Endothelial cell (in vitro differentiated cells): Measurements from ENCODE around the gene YKT6. TPM values are rescaled to one million over a fixed set of nuclear protein-coding genes. Genes with fewer than 3 reads are reported as not detected.

Experiments
- DNase-seq: peaks from one replicate; pipeline ENCODE4 v3.0.0; 2021; ENCODE audit warnings: low spot score
- H3K27ac Mint-ChIP-seq: one replicate; pipeline ENCODE4 v1.8.0; 2021; ENCODE audit warnings: mixed read lengths, inconsistent platforms; ENCODE audit not compliant: unreplicated experiment
- H3K27me3 Mint-ChIP-seq: one replicate; pipeline ENCODE4 v1.8.0; 2021; ENCODE audit warnings: mild to moderate bottlenecking, moderate library complexity, mixed read lengths, inconsistent platforms; ENCODE audit not compliant: unreplicated experiment
- H3K36me3 Mint-ChIP-seq: one replicate; pipeline ENCODE4 v1.8.0; 2021; ENCODE audit warnings: mild to moderate bottlenecking, low read depth, mixed read lengths, inconsistent platforms; ENCODE audit not compliant: unreplicated experiment
- H3K4me1 Mint-ChIP-seq: one replicate; pipeline ENCODE4 v1.8.0; 2021; ENCODE audit warnings: mild to moderate bottlenecking, mixed read lengths, inconsistent platforms; ENCODE audit not compliant: unreplicated experiment
- H3K4me3 Mint-ChIP-seq: one replicate; pipeline ENCODE4 v1.8.0; 2021; ENCODE audit warnings: mild to moderate bottlenecking, mixed read lengths, inconsistent platforms; ENCODE audit not compliant: unreplicated experiment
- H3K9me3 Mint-ChIP-seq: one replicate; pipeline ENCODE4 v1.8.0; 2021; ENCODE audit warnings: mixed read lengths, inconsistent platforms; ENCODE audit not compliant: unreplicated experiment
- total RNA-seq: library from RNA; stranded (reverse); fragmentation: NEBNext Ultra II Directional; extraction: Animal tissue kit (Norgen Biotek cat#: 25700); gene quantifications from one replicate; pipeline ENCODE4 v1.2.1, GENCODE V29; 2021; ENCODE audit not compliant: unreplicated experiment
- TF ChIP-seq, protein P1 (sequence below): fragments of 200-600 bp; sonication (generic); IDR thresholded peaks from one replicate; pipeline ENCODE4 v1.5.0; 2021; ENCODE audit warnings: antibody characterized with exemption; ENCODE audit not compliant: unreplicated experiment

YKT6 gene
- total RNA-seq, 1 donor from 2014 or later, result 98.4 TPM

DNA sequence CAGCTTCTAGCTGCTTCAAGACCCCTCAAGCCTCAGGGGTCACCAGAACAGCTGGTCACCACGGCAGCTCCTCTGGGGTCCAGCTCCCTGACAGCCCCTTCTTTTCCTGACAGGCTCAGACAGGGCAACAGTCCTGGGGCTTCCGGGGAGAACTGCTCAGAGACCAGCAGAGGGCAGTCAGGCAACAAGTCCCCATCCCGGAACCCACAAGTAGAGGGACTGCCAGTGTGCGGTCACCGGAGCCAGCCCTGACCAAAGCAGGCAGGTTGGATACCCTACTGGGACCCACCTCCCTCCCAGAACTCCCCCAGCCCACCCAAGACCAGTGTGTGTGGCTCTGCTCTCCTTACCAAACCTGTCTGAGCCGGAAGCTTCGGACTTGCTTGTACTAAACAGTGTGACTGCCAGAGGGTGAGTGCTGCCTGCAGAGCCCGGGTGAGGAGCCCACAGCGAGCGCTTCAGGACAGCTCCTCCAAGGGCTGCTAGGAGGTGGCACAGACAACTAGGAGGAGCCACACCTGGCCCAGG is 40.3 kb downstream of the YKT6 start:
- no peaks in the 10 kb centered on the region for H3K36me3 Mint-ChIP-seq
- DNase-seq, result peak; percentile 71
- H3K9me3 Mint-ChIP-seq, result no peaks in the 10 kb centered on the region
- peaks cover 4% of the 10 kb centered on the region for H3K4me1 Mint-ChIP-seq
- TF ChIP-seq, protein P1, sequence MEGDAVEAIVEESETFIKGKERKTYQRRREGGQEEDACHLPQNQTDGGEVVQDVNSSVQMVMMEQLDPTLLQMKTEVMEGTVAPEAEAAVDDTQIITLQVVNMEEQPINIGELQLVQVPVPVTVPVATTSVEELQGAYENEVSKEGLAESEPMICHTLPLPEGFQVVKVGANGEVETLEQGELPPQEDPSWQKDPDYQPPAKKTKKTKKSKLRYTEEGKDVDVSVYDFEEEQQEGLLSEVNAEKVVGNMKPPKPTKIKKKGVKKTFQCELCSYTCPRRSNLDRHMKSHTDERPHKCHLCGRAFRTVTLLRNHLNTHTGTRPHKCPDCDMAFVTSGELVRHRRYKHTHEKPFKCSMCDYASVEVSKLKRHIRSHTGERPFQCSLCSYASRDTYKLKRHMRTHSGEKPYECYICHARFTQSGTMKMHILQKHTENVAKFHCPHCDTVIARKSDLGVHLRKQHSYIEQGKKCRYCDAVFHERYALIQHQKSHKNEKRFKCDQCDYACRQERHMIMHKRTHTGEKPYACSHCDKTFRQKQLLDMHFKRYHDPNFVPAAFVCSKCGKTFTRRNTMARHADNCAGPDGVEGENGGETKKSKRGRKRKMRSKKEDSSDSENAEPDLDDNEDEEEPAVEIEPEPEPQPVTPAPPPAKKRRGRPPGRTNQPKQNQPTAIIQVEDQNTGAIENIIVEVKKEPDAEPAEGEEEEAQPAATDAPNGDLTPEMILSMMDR, result peak; percentile 46
- peaks cover 9% of the 10 kb centered on the region for H3K27me3 Mint-ChIP-seq
- no peak overlapping the region for H3K4me3 Mint-ChIP-seq
- no peak overlapping the region for H3K27ac Mint-ChIP-seq

DNA sequence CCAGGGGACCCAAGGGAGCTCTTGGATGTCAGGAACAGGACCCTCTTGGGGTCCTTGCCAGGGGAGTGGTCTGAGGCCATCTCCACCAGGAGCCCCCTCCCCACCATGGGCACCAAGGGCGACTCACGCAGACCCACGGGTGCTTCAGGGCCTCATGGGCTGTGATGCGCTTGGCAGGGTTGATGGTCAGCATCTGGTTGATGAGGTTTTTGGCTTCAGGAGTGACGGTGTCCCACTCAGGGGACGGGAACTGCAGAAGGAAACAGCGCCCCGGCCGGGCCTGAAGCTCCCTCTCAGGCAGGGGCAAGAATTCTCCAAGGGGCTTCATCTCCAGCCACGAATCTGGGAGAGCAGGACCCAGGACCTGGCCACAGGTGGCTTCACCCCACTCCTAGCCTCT is 41.3 kb downstream of the YKT6 start:
- Mint-ChIP-seq H3K4me1 (peaks cover 4% of the 10 kb centered on the region), H3K27me3 (peaks cover 12% of the 10 kb centered on the region), H3K4me3 (no peak overlapping the region), H3K9me3 (no peaks in the 10 kb centered on the region), H3K36me3 (no peaks in the 10 kb centered on the region), H3K27ac (no peak overlapping the region)
- TF ChIP-seq, protein P1, result no peak
- no peak for DNase-seq

GRCh38 chr7:44244282-44244681 is 43.5 kb downstream of the YKT6 start:
- peaks cover 15% of the 10 kb centered on the region for H3K27me3 Mint-ChIP-seq
- TF ChIP-seq, protein P1, result peak; percentile 60
- no peaks in the 10 kb centered on the region for H3K9me3 Mint-ChIP-seq
- peak; percentile 69 for DNase-seq
- H3K36me3 Mint-ChIP-seq, result no peaks in the 10 kb centered on the region
- H3K27ac Mint-ChIP-seq, result no peak overlapping the region
- H3K4me3 Mint-ChIP-seq, result peak overlapping the region; percentile 27
- H3K4me1 Mint-ChIP-seq, result peaks cover 4% of the 10 kb centered on the region

DNA sequence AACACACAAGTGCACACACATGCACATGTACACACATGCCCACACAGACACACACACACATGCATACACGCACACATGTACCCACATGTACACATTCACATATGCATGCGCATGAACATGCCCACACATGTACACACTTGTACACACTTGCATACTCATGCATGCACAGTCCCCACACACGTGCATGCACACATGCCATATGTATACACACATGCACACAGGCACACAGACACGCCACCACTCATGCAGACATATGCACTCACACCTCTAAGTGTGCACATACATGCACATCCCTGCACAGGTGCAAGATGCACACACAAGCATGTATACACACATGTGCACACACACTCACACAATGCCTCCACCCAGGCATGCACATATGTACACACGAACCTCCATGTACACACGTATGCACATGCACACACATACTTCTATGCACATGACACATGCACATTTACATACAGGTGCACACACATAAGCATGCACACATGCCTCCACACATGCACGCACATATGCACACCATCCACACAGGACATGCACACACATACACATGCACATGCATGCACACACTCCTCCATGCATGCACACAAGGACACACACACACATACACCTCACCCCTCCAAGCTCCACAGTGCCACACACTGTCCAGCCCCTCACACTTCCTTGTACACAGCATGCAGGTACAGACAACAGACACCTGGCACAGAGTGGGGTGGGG is 45.8 kb downstream of the YKT6 start:
- H3K4me3 Mint-ChIP-seq, result no peak overlapping the region
- peak overlapping the region; percentile 13 for H3K27ac Mint-ChIP-seq
- H3K9me3 Mint-ChIP-seq, result no peaks in the 10 kb centered on the region
- peaks cover 4% of the 10 kb centered on the region for H3K4me1 Mint-ChIP-seq
- H3K27me3 Mint-ChIP-seq, result peaks cover 16% of the 10 kb centered on the region
- H3K36me3 Mint-ChIP-seq, result peaks cover 2% of the 10 kb centered on the region
- TF ChIP-seq, protein P1, result no peak
- no peak for DNase-seq
